Fibroblast of lung (primary cell): ENCODE measurements around the gene WNT9A.

Source experiments
- EZH2 ChIP-seq: IDR thresholded peaks from 2 replicates; pipeline ENCODE4 v1.5.1; 2012; ENCODE audit warnings: low read length, control low read depth, mild to moderate bottlenecking; ENCODE audit errors: missing control alignments
- TF ChIP-seq, protein P1 (sequence below), 2 donors: IDR thresholded peaks in 1 of 2; conservative IDR thresholded peaks in 1 of 2; 1 replicate in 1 of 2; 2 replicates in 1 of 2; pipeline ENCODE4 v1.5.1; 2011 to 2012; ENCODE audit warnings: low read length in 2 of 2, control low read depth in 1 of 2, inconsistent platforms in 1 of 2, low read depth in 1 of 2, mild to moderate bottlenecking in 1 of 2

DNA sequence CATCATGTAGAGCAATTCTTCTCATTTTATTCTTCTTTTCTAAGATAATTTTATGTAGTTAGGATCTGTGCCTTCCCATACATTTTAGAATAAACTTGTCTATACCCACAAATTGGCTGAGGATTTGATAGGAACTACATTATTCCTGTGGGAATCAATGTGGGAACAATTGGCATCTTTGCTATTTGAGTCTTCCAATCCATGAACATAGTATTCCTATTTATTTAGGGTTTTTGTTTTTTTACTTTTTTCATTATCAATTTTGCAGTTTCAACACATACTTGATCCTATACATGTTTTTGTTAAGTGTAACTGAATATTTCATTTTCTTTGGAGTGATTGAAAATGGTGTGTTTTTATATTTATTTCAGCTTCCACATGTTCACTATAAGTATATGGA lies 8.1 kb upstream of the WNT9A start:
- TF ChIP-seq, protein P1, sequence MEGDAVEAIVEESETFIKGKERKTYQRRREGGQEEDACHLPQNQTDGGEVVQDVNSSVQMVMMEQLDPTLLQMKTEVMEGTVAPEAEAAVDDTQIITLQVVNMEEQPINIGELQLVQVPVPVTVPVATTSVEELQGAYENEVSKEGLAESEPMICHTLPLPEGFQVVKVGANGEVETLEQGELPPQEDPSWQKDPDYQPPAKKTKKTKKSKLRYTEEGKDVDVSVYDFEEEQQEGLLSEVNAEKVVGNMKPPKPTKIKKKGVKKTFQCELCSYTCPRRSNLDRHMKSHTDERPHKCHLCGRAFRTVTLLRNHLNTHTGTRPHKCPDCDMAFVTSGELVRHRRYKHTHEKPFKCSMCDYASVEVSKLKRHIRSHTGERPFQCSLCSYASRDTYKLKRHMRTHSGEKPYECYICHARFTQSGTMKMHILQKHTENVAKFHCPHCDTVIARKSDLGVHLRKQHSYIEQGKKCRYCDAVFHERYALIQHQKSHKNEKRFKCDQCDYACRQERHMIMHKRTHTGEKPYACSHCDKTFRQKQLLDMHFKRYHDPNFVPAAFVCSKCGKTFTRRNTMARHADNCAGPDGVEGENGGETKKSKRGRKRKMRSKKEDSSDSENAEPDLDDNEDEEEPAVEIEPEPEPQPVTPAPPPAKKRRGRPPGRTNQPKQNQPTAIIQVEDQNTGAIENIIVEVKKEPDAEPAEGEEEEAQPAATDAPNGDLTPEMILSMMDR (conservative IDR thresholded peaks at IDR 0.05 in 1 of 2, IDR thresholded peaks at IDR 0.05 in 1 of 2; ENCODE audit: low read depth in 1 of 2, low read length in 2 of 2) = no peak
- TF ChIP-seq EZH2 = no peak
